Uterus (tissue), 2 donors: ENCODE measurements around the gene HERC5.
A peak's percentile ranks its signal among the peaks of the same experiment; 100 is the strongest.

Experiments used
- CTCF ChIP-seq, 4 experiments: fragments of 200-600 bp in 2 of 4; fragments of 450-650 bp in 2 of 4; sonication (generic) in 2 of 4; IDR thresholded peaks; one replicate each; pipeline ENCODE4 v1.5.1; 2016 to 2019; ENCODE audit warnings: antibody characterized with exemption in 4 of 4, mild to moderate bottlenecking in 2 of 4, moderate library complexity in 1 of 4
- POLR2A ChIP-seq, 2 donors: fragments of 450-650 bp; IDR thresholded peaks; one replicate each; pipeline ENCODE4 v1.6.1; 2016; ENCODE audit warnings: antibody characterized with exemption in 2 of 2, mild to moderate bottlenecking in 1 of 2, moderate library complexity in 1 of 2

DNA sequence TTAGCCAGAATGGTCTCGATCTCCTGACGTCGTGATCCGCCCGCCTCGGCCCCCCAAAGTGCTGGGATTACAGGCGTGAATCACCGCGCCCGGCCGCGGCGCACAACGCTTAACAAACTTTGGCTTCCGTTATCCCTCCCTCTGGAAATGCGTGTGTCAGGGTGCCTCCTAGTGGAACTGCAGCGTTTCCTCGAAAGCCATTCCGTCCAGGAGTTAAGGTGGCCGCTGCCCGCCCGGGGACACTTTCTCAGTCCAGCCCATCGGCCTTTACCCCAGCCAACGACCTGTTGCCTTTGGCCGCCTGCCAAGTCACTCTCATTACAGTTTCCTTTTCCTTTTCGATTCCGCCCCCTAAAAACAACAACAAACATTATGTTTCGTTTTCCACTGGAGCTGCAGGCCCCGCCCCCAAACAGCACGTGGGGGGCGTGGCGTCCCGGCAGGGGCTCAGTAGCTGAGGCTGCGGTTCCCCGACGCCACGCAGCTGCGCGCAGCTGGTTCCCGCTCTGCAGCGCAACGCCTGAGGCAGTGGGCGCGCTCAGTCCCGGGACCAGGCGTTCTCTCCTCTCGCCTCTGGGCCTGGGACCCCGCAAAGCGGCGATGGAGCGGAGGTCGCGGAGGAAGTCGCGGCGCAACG is at the start of gene HERC5:
- TF ChIP-seq CTCF (IDR thresholded peaks at IDR 0.05) (peak; percentile 70 to 85 (median 79)), POLR2A (IDR thresholded peaks at IDR 0.05) (peak; percentile 80 to 81)
